Gastrocnemius medialis (tissue), 4 donors: ENCODE data around the gene PPP2R5A. TPM values are rescaled to one million over a fixed set of nuclear protein-coding genes. Genes with fewer than 3 reads are reported as not detected.
"Not testable (repeated sequence)": the region's sequence is repeated elsewhere in the genome, so short reads cannot be mapped to it uniquely, and the experiment has no call there.

ENCODE experiments used
- ATAC-seq, 2 donors: fragments of 150-250 bp; one replicate each; pipeline ENCODE4 v1.9.1; 2016
- DNase-seq, 2 donors: peaks; one replicate each; pipeline ENCODE4 v3.0.0-alpha.2; 2019
- H3K27ac ChIP-seq, 4 donors: fragments of 200-600 bp; sonication (generic); 1 replicate in 1 of 4; 2 replicates in 3 of 4; pipeline ENCODE4 v1.5.1; 2016 to 2018; ENCODE audit warnings: mild to moderate bottlenecking in 2 of 4, moderate library complexity in 1 of 4
- H3K27me3 ChIP-seq, 3 donors: fragments of 200-600 bp; sonication (generic) in 2 of 3; 1 replicate in 1 of 3; 2 replicates in 2 of 3; pipeline versions ENCODE4 v1.5.1 to v1.6.0; 2016 to 2019; ENCODE audit warnings: mild to moderate bottlenecking in 1 of 3, moderate library complexity in 1 of 3
- H3K36me3 ChIP-seq, 2 donors: fragments of 200-600 bp; sonication (generic) in 1 of 2; one replicate each; pipeline ENCODE4 v1.5.1; 2017 to 2018
- H3K4me1 ChIP-seq, 2 donors: fragments of 200-600 bp; sonication (generic) in 1 of 2; one replicate each; pipeline ENCODE4 v1.5.1; 2016 to 2017; ENCODE audit warnings: mild to moderate bottlenecking in 2 of 2
- H3K4me3 ChIP-seq, 4 donors: fragments of 200-600 bp; sonication (generic) in 3 of 4; 1 replicate in 1 of 4; 2 replicates in 3 of 4; pipeline ENCODE4 v1.5.1; 2016 to 2019; ENCODE audit warnings: mild to moderate bottlenecking in 2 of 4
- H3K9me3 ChIP-seq, 3 donors: fragments of 200-600 bp; sonication (generic) in 2 of 3; 1 replicate in 1 of 3; 2 replicates in 2 of 3; pipeline ENCODE4 v1.5.1; 2016 to 2019
- POLR2A ChIP-seq, 2 donors: fragments of 450-650 bp; IDR thresholded peaks; one replicate each; pipeline ENCODE4 v1.6.1; 2017; ENCODE audit warnings: antibody characterized with exemption in 2 of 2, mild to moderate bottlenecking in 2 of 2, moderate library complexity in 2 of 2
- in situ Hi-C, 4 donors: fragments of 200-750 bp; cut with MboI; loops; one replicate each; pipeline versions ENCODE4 v1.15.0 to v1.8.0; 2017; ENCODE audit warnings: low sequenced_read_pairs in 4 of 4
- intact Hi-C: fragments of 100-400 bp; cut with DNase I; formaldehyde crosslinking; loops from one replicate; pipeline ENCODE4 v1.15.1; 2023; ENCODE audit warnings: low total_unique reads
- total RNA-seq, 4 donors: library from RNA; depleted of rRNA; stranded (reverse); fragments of >200 nt; gene quantifications; one replicate each; pipeline versions ENCODE4 v1.1.0 to v1.2.3, GENCODE V29; 2016
- TF ChIP-seq, protein P1 (sequence below), 5 experiments: fragments of 450-650 bp in 3 of 5; fragments of 200-600 bp in 2 of 5; sonication (generic) in 2 of 5; IDR thresholded peaks in 4 of 5; conservative IDR thresholded peaks in 1 of 5; 1 replicate in 4 of 5; 2 replicates in 1 of 5; pipeline ENCODE4 v1.5.1; 2016 to 2019; ENCODE audit warnings: antibody characterized with exemption in 5 of 5, mild to moderate bottlenecking in 3 of 5, moderate library complexity in 3 of 5

PPP2R5A gene
- total RNA-seq, 4 donors from 2014 or later, result 33.3 to 50.5 (median 37.5) TPM

DNA sequence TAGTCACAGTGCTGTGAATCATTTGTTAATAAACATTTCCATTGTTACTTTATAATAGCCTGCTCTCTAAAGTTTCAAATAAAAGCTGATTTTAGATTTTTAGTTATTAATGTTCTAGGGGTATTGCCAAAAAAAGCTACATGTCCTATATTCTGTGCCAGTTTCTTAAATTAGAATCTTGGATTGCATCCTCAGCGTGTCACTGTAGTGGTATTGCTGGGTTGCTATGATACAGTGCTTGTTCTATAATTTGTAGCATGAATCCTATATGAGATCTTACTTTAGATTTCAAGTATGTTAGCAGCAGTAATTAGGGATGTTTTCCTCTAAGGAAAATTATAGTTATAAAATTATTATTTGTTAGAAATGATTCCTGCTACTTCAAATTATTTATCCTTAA, 16.4 kb downstream of the PPP2R5A start:
- intact Hi-C loops (no loop called here), in situ Hi-C loops (no loop called here)
- Histone ChIP-seq H3K4me1 (peaks cover 29 to 44% of the 10 kb centered on the region in 2 donors), H3K9me3 (no peaks in the 10 kb centered on the region), H3K27me3 (no peaks in the 10 kb centered on the region), H3K36me3 (no peaks in the 10 kb centered on the region), H3K4me3 (no peak overlapping the region), H3K27ac (peak overlapping the region; percentile 33 to 66 (median 46))
- DNase-seq (no peak), ATAC-seq (peak; percentile 66 to 78)
- no peak for TF ChIP-seq POLR2A (IDR thresholded peaks at IDR 0.05)
- TF ChIP-seq, protein P1, sequence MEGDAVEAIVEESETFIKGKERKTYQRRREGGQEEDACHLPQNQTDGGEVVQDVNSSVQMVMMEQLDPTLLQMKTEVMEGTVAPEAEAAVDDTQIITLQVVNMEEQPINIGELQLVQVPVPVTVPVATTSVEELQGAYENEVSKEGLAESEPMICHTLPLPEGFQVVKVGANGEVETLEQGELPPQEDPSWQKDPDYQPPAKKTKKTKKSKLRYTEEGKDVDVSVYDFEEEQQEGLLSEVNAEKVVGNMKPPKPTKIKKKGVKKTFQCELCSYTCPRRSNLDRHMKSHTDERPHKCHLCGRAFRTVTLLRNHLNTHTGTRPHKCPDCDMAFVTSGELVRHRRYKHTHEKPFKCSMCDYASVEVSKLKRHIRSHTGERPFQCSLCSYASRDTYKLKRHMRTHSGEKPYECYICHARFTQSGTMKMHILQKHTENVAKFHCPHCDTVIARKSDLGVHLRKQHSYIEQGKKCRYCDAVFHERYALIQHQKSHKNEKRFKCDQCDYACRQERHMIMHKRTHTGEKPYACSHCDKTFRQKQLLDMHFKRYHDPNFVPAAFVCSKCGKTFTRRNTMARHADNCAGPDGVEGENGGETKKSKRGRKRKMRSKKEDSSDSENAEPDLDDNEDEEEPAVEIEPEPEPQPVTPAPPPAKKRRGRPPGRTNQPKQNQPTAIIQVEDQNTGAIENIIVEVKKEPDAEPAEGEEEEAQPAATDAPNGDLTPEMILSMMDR (IDR thresholded peaks at IDR 0.05 in 4 of 5, conservative IDR thresholded peaks at IDR 0.05 in 1 of 5), result no peak

DNA sequence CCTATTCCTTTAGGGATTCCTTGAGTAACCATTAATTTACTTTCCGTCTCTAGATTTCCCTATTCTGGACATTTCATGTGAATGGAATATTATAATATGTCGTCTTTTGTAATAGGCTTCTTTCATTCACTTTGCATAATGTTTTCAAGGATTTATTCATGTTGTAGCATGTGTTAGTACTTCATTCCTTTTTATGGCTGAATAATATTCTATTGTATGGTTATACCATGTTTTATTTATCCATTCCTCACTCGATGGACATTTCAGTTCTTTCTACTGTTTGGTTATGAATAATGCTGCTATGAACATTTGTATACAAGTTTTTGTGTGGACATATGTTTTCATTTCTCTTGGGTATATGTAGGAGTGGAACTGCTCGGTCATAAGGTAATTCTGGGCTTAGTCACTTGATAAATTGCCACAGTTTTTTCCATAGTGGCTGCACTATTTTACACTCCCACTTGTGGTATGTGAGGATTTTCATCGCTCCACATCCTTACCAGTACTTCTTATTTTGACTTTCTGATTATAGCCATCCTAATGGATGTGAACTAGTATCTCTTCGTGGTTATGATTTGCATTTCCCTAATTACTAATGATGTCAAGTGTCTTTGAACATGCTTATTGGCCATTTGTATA, 17.7 kb downstream of the PPP2R5A start:
- Histone ChIP-seq H3K4me3 (no peak overlapping the region), H3K36me3 (no peaks in the 10 kb centered on the region), H3K4me1 (peaks cover 33 to 36% of the 10 kb centered on the region in 2 donors), H3K27ac (peak overlapping the region in 1 of 4 donors; percentile 14), H3K27me3 (no peaks in the 10 kb centered on the region), H3K9me3 (no peaks in the 10 kb centered on the region)
- intact Hi-C loops (no loop called here), in situ Hi-C loops (no loop called here)
- ATAC-seq (no peak), DNase-seq (no peak)
- no peak for TF ChIP-seq POLR2A (IDR thresholded peaks at IDR 0.05)
- TF ChIP-seq, protein P1 (IDR thresholded peaks at IDR 0.05 in 4 of 5, conservative IDR thresholded peaks at IDR 0.05 in 1 of 5), result no peak

DNA sequence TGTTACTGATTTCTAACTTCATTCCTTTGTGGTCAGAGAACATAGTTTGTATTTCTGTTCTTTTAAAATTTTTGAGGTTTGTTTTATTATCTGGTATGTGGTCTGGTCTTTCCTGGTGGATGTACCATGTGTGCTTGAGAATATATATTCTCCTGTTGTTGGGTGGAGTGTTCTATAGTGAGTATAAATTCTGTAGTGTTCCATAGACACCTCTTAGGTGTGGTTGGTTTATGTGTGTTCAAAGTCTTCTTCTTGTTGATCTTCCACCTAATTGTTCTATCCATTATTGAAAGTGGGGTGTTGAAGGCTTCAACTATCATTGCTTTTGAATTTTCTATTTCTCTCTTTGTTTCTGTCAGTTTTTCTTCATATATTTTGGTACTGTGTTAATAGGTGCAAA, 20.1 kb downstream of the PPP2R5A start:
- no peak for ATAC-seq
- no peak for DNase-seq
- no peak for TF ChIP-seq POLR2A (IDR thresholded peaks at IDR 0.05)
- TF ChIP-seq, protein P1 (IDR thresholded peaks at IDR 0.05 in 4 of 5, conservative IDR thresholded peaks at IDR 0.05 in 1 of 5), result no peak
- Histone ChIP-seq H3K36me3 (peaks cover 0 to 4% of the 10 kb centered on the region in 2 donors), H3K4me1 (peaks cover 37 to 38% of the 10 kb centered on the region in 2 donors), H3K27me3 (no peaks in the 10 kb centered on the region), H3K27ac (no peak overlapping the region), H3K9me3 (no peaks in the 10 kb centered on the region), H3K4me3 (no peak overlapping the region)
- in situ Hi-C loops (no loop called here), intact Hi-C loops (no loop called here)

DNA sequence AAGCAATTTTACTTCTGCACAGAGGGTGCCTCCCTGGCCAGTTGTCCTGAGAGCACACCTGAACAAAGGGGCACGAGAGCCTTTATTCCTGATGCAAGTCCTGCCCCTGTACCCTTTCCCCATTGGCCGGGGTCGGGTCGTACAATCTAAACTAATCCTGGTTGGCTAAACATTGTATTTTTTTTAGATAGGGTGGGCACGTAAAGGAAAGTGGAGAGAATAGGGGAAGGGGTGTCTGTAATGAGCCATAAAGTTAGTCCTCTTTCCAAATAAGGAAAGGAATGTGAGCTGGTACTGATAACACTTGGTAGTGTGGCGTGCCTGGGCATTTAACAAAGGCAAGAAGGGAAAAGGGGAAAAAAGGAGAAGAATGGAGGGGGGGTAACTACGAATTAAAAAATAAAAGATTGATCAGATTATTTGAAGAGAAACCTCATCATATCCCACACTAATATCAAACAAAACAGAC, 20.8 kb downstream of the PPP2R5A start:
- H3K27ac ChIP-seq, intact Hi-C loops, ATAC-seq, H3K4me3 ChIP-seq, H3K27me3 ChIP-seq, in situ Hi-C loops, DNase-seq, H3K9me3 ChIP-seq, H3K36me3 ChIP-seq: not testable (repeated sequence)
- H3K4me1 ChIP-seq, result peaks cover 39 to 40% of the 10 kb centered on the region in 2 donors

DNA sequence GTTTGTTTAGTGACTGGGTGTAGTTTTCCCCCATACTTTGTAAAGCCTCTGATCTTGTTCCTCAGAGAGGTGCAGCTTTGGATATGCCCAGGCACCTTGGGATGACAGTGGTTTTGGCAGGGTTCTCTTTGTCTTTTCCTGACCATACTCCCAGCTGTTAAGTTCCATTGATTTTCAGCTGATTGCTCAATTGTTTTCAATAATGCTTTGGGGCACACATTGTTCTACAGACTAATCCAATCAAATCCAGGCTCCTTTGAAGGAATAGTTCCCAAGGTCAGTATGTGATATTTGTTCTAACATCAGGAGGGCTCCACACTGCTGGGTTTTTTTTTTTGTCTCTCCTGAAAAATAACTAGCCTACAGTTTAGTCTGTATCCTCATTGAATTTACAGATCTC, 24.8 kb downstream of the PPP2R5A start:
- intact Hi-C loops, result loop anchor here (10.0 kb wide), 1 partner anchor 145 kb away; no protein-coding TSS in a partner anchor

More for the DNA sequence above, 24.8 kb downstream of the PPP2R5A start:
- TF ChIP-seq, protein P1 (IDR thresholded peaks at IDR 0.05 in 4 of 5, conservative IDR thresholded peaks at IDR 0.05 in 1 of 5), result no peak
- TF ChIP-seq POLR2A (IDR thresholded peaks at IDR 0.05), result no peak
- H3K4me1 ChIP-seq, result peaks cover 36 to 39% of the 10 kb centered on the region in 2 donors
- in situ Hi-C loops, result no loop called here
- DNase-seq, result no peak
- no peaks in the 10 kb centered on the region for H3K9me3 ChIP-seq
- H3K36me3 ChIP-seq, result peaks cover 0 to 4% of the 10 kb centered on the region in 2 donors
- H3K4me3 ChIP-seq, result no peak overlapping the region
- no peaks in the 10 kb centered on the region for H3K27me3 ChIP-seq
- ATAC-seq, result peak; percentile 27 to 50
- H3K27ac ChIP-seq, result peak overlapping the region in 3 of 4 donors; percentile 4 to 35 (median 14)
